GM18867 (cell line): ENCODE results near the gene MAML2.

ENCODE experiments used
- ATAC-seq: cut with Tn5 transposase; IDR thresholded peaks from one replicate; pipeline ENCODE4 v1.9.1; 2021; ENCODE audit warnings: mild to moderate bottlenecking, moderate library complexity; ENCODE audit not compliant: unreplicated experiment

MAML2 gene

GRCh38 chr11:96085319-96085930, 257.6 kb downstream of the MAML2 start:
- no peak for ATAC-seq

- no peak for ATAC-seq
Observed at GRCh38 chr11:96084610-96085318, 258.2 kb downstream of the MAML2 start.

GRCh38 chr11:96082936-96083335, 260.1 kb downstream of the MAML2 start:
- ATAC-seq, result no peak

- no peak for ATAC-seq
Observed at GRCh38 chr11:96082002-96082899, 260.7 kb downstream of the MAML2 start.

GRCh38 chr11:96081561-96081960, 261.4 kb downstream of the MAML2 start:
- ATAC-seq, result no peak

- no peak for ATAC-seq
Observed at GRCh38 chr11:96079691-96080090, 263.3 kb downstream of the MAML2 start.

GRCh38 chr11:96075532-96075959, 267.4 kb downstream of the MAML2 start:
- ATAC-seq, result peak; percentile 73

- ATAC-seq, result peak; percentile 64
Observed at GRCh38 chr11:96074551-96075310, 268.3 kb downstream of the MAML2 start.

- ATAC-seq, result no peak
Observed at GRCh38 chr11:96073536-96073935, 269.5 kb downstream of the MAML2 start.

GRCh38 chr11:96072592-96072991, 270.4 kb downstream of the MAML2 start:
- no peak for ATAC-seq

- no peak for ATAC-seq
Observed at GRCh38 chr11:96070453-96070852, 272.5 kb downstream of the MAML2 start.

- no peak for ATAC-seq
Observed at GRCh38 chr11:96067160-96067559, 275.8 kb downstream of the MAML2 start.

- no peak for ATAC-seq
Observed at GRCh38 chr11:96065379-96065778, 277.6 kb downstream of the MAML2 start.

- no peak for ATAC-seq
Observed at GRCh38 chr11:96063886-96064285, 279.1 kb downstream of the MAML2 start.

- ATAC-seq, result no peak
Observed at GRCh38 chr11:96063053-96063452, 279.9 kb downstream of the MAML2 start.

GRCh38 chr11:96062134-96062533, 280.9 kb downstream of the MAML2 start:
- peak; percentile 51 for ATAC-seq

- ATAC-seq, result no peak
Observed at GRCh38 chr11:96061730-96062129, 281.3 kb downstream of the MAML2 start.

GRCh38 chr11:96061069-96061468, 281.9 kb downstream of the MAML2 start:
- no peak for ATAC-seq

GRCh38 chr11:96057502-96057901, 285.5 kb downstream of the MAML2 start:
- no peak for ATAC-seq

GRCh38 chr11:96056576-96056975, 286.4 kb downstream of the MAML2 start:
- ATAC-seq, result no peak
